HG02870 (cell line): ENCODE data around the gene PSKH1.
"Not testable (repeated sequence)": the region's sequence is repeated elsewhere in the genome, so short reads cannot be mapped to it uniquely, and the experiment has no call there.

ENCODE experiments used
- ATAC-seq: cut with Tn5 transposase; IDR thresholded peaks from one replicate; pipeline ENCODE4 v1.9.1; 2021; ENCODE audit warnings: mild to moderate bottlenecking, moderate library complexity; ENCODE audit not compliant: unreplicated experiment

The PSKH1 gene

GRCh38 chr16:67885545-67885944 is 7.5 kb upstream of the PSKH1 start:
- no peak for ATAC-seq

GRCh38 chr16:67885976-67886375 is 7.1 kb upstream of the PSKH1 start:
- ATAC-seq, result no peak

- no peak for ATAC-seq
These were observed 6.7 kb upstream of the PSKH1 start for GRCh38 chr16:67886387-67886786.

- ATAC-seq, result no peak
These were observed 4.7 kb upstream of the PSKH1 start for GRCh38 chr16:67888331-67888730.

GRCh38 chr16:67892375-67892774 is 679 bp upstream of the PSKH1 start:
- ATAC-seq, result no peak

- ATAC-seq, result no peak
These were observed 817 bp downstream of the PSKH1 start for GRCh38 chr16:67893743-67894399.

GRCh38 chr16:67897231-67897630 is 4.2 kb downstream of the PSKH1 start:
- ATAC-seq, result no peak

GRCh38 chr16:67901734-67902133 is 8.7 kb downstream of the PSKH1 start:
- ATAC-seq, result no peak

GRCh38 chr16:67902831-67903230 is 9.8 kb downstream of the PSKH1 start:
- ATAC-seq, result no peak

- ATAC-seq, result no peak
These were observed 14.5 kb downstream of the PSKH1 start for GRCh38 chr16:67907397-67908180.

GRCh38 chr16:67909056-67909742 is 16.1 kb downstream of the PSKH1 start:
- no peak for ATAC-seq

GRCh38 chr16:67910158-67910557 is 17.1 kb downstream of the PSKH1 start:
- no peak for ATAC-seq

GRCh38 chr16:67914758-67915495 is 21.9 kb downstream of the PSKH1 start:
- no peak for ATAC-seq

- ATAC-seq, result not testable (repeated sequence)
These were observed 22.4 kb downstream of the PSKH1 start for GRCh38 chr16:67915496-67915769.

- no peak for ATAC-seq
These were observed 23.0 kb downstream of the PSKH1 start for GRCh38 chr16:67915831-67916723.

- ATAC-seq, result no peak
These were observed 24.2 kb downstream of the PSKH1 start for GRCh38 chr16:67917140-67917851.

GRCh38 chr16:67917852-67918236 is 24.8 kb downstream of the PSKH1 start:
- ATAC-seq, result no peak

GRCh38 chr16:67919622-67920221 is 26.7 kb downstream of the PSKH1 start:
- ATAC-seq, result no peak

GRCh38 chr16:67922221-67922620 is 29.2 kb downstream of the PSKH1 start:
- no peak for ATAC-seq
